Lung (tissue), 12 donors: ENCODE measurements around the gene STAT5B. TPM values are rescaled to one million over a fixed set of nuclear protein-coding genes. Genes with fewer than 3 reads are reported as not detected.
A peak's percentile ranks its signal among the peaks of the same experiment; 100 is the strongest.

Experiments used
- ATAC-seq: fragments of 200-7000 bp; cut with Tn5 transposase; one replicate; pipeline ENCODE4 v1.9.1; 2020; ENCODE audit warnings: moderate number of reproducible peaks; ENCODE audit not compliant: insufficient read depth, low FRiP score
- DNase-seq, 3 donors: peaks; one replicate each; pipeline ENCODE4 v3.0.0-alpha.2; 2013 to 2017
- H3K27ac ChIP-seq, 2 donors: one replicate each; pipeline ENCODE4 v1.5.1; 2013; ENCODE audit warnings: mild to moderate bottlenecking in 2 of 2, moderate library complexity in 2 of 2, control low read depth in 1 of 2, inconsistent platforms in 1 of 2, low read depth in 1 of 2, low read length in 1 of 2
- H3K27me3 ChIP-seq, 3 donors: one replicate each; pipeline ENCODE4 v1.5.1; 2013; ENCODE audit warnings: low read length in 2 of 3; ENCODE audit not compliant: control insufficient read depth in 3 of 3, insufficient read depth in 3 of 3
- H3K36me3 ChIP-seq, 4 donors: one replicate each; pipeline ENCODE4 v1.5.1; 2013; ENCODE audit warnings: low read length in 4 of 4, mild to moderate bottlenecking in 1 of 4, moderate library complexity in 1 of 4; ENCODE audit not compliant: control insufficient read depth in 4 of 4, insufficient read depth in 4 of 4
- H3K4me1 ChIP-seq, 5 donors: one replicate each; pipeline ENCODE4 v1.5.1; 2013; ENCODE audit warnings: low read length in 5 of 5, mild to moderate bottlenecking in 2 of 5, moderate library complexity in 1 of 5; ENCODE audit not compliant: control insufficient read depth in 5 of 5, insufficient read depth in 5 of 5
- H3K4me3 ChIP-seq: one replicate; pipeline ENCODE4 v1.5.1; 2013; ENCODE audit warnings: mild to moderate bottlenecking, control low read depth, moderate library complexity
- H3K9ac ChIP-seq, 2 donors: one replicate each; pipeline ENCODE4 v1.5.1; 2013; ENCODE audit warnings: low read length in 2 of 2, control low read depth in 1 of 2; ENCODE audit not compliant: insufficient read depth in 1 of 2
- H3K9me3 ChIP-seq, 4 donors: one replicate each; pipeline ENCODE4 v1.5.1; 2013; ENCODE audit warnings: low read length in 3 of 4, mild to moderate bottlenecking in 1 of 4, moderate library complexity in 1 of 4; ENCODE audit not compliant: control insufficient read depth in 4 of 4, insufficient read depth in 3 of 4
- CTCF ChIP-seq: IDR thresholded peaks from 2 replicates; pipeline ENCODE4 v1.5.1; 2012; ENCODE audit warnings: mild to moderate bottlenecking; ENCODE audit errors: control extremely low read depth, extremely low read depth
- WGBS, 2 donors: extraction: QIAGEN DNeasy Blood & Tissue Kit; methylation state at CpG; one replicate each; pipeline ENCODE4 v1.1.7; 2013; 5-methylcytosine and 5-hydroxymethylcytosine counted together
- polyA plus RNA-seq, 2 donors: library from polyadenylated mRNA; stranded (reverse); fragments of 200-250 nt; gene quantifications; one replicate each; pipeline ENCODE4 v1.2.1, GENCODE V29; 2013
- total RNA-seq, 2 donors: library from RNA; depleted of rRNA in 1 of 2; stranded (reverse); fragments of >200 nt in 1 of 2; gene quantifications; one replicate each; pipeline ENCODE4 v1.2.1, GENCODE V29; 2014 to 2021
- donor health status: control.
- donor health status: control.
- donor health status: Bipolar disorder and iron deficiency.
- donor health status: healthy.
- donor health status: DM: yes; HTN: yes; CAD: no.

Gene STAT5B
- total and polyA plus RNA-seq, 4 donors, result 23.3 to 53.6 (median 48.1) TPM

GRCh38 chr17:42179911-42180410, 96.2 kb downstream of the STAT5B start:
- H3K9me3 ChIP-seq, result no peaks in the 10 kb centered on the region
- DNase-seq (peak; percentile 61 to 70 (median 64)), ATAC-seq (no peak)
- H3K4me1 ChIP-seq, result peaks cover 0 to 29% (median 3%) of the 10 kb centered on the region in 5 donors
- H3K9ac ChIP-seq, result no peak overlapping the region
- H3K4me3 ChIP-seq, result no peak overlapping the region
- peaks cover 0 to 39% (median 33%) of the 10 kb centered on the region in 3 donors for H3K27me3 ChIP-seq
- no peak for TF ChIP-seq CTCF
- WGBS, 2 donors, result 11 to 17% methylated on average over 17 to 20 of the region's 20 CpGs
- no peaks in the 10 kb centered on the region for H3K36me3 ChIP-seq
- no peak overlapping the region for H3K27ac ChIP-seq

GRCh38 chr17:42179335-42179734, 96.9 kb downstream of the STAT5B start:
- H3K36me3 ChIP-seq, result no peaks in the 10 kb centered on the region
- peaks cover 0 to 39% (median 33%) of the 10 kb centered on the region in 3 donors for H3K27me3 ChIP-seq
- H3K9ac ChIP-seq, result no peak overlapping the region
- ATAC-seq, result no peak
- DNase-seq, result no peak
- peaks cover 0 to 26% (median 3%) of the 10 kb centered on the region in 5 donors for H3K4me1 ChIP-seq
- H3K4me3 ChIP-seq, result no peak overlapping the region
- no peaks in the 10 kb centered on the region for H3K9me3 ChIP-seq
- WGBS, 2 donors, result 25 to 32% methylated on average over 1 of the region's 1 CpG
- TF ChIP-seq CTCF, result no peak
- no peak overlapping the region for H3K27ac ChIP-seq

- 24 to 30% methylated on average over 14 of the region's 14 CpGs for WGBS, 2 donors
- no peak for DNase-seq
- ATAC-seq, result no peak
- peaks cover 0 to 24% (median 3%) of the 10 kb centered on the region in 5 donors for H3K4me1 ChIP-seq
- H3K36me3 ChIP-seq, result no peaks in the 10 kb centered on the region
- no peak overlapping the region for H3K27ac ChIP-seq
- H3K9me3 ChIP-seq, result no peaks in the 10 kb centered on the region
- TF ChIP-seq CTCF, result no peak
- H3K4me3 ChIP-seq, result no peak overlapping the region
- H3K27me3 ChIP-seq, result peaks cover 0 to 40% (median 33%) of the 10 kb centered on the region in 3 donors
- no peak overlapping the region for H3K9ac ChIP-seq
Observed at GRCh38 chr17:42178817-42179216, 97.4 kb downstream of the STAT5B start.

GRCh38 chr17:42177684-42178083, 98.5 kb downstream of the STAT5B start:
- Histone ChIP-seq H3K9ac (no peak overlapping the region), H3K27me3 (peaks cover 0 to 34% (median 27%) of the 10 kb centered on the region in 3 donors), H3K4me3 (no peak overlapping the region), H3K36me3 (no peaks in the 10 kb centered on the region), H3K9me3 (no peaks in the 10 kb centered on the region), H3K4me1 (peaks cover 0 to 18% (median 2%) of the 10 kb centered on the region in 5 donors), H3K27ac (no peak overlapping the region)
- TF ChIP-seq CTCF, result no peak
- 90 to 96% methylated on average over 2 of the region's 2 CpGs for WGBS, 2 donors
- ATAC-seq (no peak), DNase-seq (no peak)
